Activated naive CD4-positive, alpha-beta T cell treated with Interleukin-2 at 50 U/mL for 16 hours (primary cell): ENCODE data around the gene NFIA.

Source experiments
- DNase-seq: peaks from one replicate; pipeline ENCODE4 v3.0.0-alpha.2; 2020

The NFIA gene

DNA sequence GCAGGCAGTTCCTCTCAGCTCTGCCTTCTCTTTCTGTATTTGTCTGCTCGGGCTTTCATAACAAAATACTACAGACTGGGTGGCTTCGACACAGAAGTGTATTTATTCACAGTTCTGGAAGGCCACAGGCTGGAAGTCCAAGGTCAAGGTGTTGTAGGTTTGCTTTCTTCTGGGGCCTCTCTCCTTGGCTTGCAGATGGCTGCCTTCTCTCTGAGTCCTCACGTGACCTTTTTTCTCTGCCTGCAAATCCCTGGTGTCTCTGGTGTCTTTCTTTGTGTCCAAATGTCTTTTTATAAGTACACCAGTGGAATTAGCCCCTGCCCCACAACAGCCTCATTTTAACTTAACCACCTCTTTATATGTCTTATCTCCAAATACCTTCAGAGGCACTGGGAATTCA, 392.6 kb downstream of the NFIA start:
- no peak for DNase-seq

GRCh38 chr1:61477301-61477700, 394.9 kb downstream of the NFIA start:
- DNase-seq, result no peak

- no peak for DNase-seq
These were observed 398.0 kb downstream of the NFIA start for GRCh38 chr1:61480273-61480935.

DNA sequence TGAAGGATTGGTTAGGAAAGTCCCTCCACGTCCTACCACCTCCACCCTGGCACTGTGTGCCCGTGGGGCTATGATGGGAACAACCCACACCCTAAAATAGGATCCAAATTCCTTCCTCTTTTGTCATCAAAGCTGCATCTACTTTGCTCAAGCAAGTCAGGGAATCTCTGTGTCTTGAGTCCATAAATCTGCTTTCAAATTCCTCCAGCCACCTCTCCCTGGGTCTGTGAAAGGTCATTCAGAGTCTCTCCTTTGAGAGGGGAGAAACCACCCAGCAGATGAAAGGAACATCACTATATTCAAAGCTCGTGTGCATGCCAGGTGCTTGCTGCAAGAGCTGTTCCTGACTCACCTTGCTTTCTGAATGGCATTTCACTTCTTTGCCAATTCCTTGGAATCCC, 399.0 kb downstream of the NFIA start:
- DNase-seq, result no peak

DNA sequence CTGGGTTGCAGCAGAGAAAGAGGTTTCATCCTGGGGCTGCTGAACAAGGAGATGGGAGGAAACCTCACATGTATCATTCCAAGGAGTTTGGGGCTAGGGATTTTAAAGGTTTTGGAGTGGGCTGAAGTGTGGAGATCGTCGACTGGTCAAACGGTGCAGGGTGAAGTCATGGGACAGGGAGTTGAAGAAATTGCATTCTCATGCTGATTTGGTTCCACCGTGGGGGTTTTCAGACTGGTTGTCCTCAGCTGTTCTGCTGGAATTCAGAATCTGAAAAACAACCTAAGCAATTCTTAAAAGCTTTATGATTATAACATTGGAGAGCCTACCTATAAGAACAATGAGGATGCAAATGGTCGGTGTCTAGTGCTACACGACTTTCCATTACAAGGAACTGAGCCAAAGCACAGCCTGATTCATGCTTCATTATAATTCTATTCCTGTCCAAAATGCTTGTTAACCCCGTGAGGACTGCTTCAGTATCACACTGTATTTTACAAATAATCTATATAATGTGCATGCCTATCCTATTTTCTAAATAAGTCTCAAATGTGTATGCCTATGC, 399.9 kb downstream of the NFIA start:
- no peak for DNase-seq

DNA sequence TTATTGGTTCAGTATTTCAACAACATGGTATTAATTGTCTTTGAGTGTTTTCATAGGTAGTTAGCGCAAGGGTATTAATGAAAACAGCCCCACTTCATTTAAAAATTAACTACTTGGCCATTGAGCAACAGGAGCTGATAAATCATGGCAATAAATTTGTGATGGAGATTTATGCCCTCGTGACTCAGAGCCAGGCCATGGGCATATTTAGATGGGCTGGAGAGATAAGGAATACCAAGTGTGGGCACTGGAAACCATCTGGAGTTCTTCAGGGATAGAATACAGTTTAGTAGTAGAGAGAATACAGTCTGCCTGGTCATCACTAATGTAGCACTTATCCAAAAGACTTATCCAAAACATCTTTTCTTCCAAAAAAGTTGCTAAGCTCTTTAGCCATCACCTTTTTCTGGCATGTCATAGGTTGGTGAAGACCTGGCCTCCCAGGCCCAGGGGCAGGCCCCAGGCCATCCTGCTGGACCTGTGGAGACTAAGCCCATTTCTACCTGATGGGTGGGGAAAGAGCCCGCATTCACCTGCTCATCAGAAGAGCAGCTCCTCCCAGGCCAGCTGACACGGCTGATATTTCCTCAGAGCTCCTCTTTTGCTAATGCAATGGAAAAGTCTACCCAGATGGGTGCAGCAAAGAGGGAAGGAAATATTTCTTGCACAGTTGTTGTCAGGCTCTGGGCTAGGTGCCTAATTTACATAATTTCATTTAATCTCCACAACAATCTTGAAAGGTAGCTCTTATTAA, 404.6 kb downstream of the NFIA start:
- no peak for DNase-seq

- no peak for DNase-seq
These were observed 405.4 kb downstream of the NFIA start for GRCh38 chr1:61487801-61488200.

- no peak for DNase-seq
These were observed 408.6 kb downstream of the NFIA start for GRCh38 chr1:61490924-61491323.

- no peak for DNase-seq
These were observed 409.1 kb downstream of the NFIA start for GRCh38 chr1:61491497-61491896.

DNA sequence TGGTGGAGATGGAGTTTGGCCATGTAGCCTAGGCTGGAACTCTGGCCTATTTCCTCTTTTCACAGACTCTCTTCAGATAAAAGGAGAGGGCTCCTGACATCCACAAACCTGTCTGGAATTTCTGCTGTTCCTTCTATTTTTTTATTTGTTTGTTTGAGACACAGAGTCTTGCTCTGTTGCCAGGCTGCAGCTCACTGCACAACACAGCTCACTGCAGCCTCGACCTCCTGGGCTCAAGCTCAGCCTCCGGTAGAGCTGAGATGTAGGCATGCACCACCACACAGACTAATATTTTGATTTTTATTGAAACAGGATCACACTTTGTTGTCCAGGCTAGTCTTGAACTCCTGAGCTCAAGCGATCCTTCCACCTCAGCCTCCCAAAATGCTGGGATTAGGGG, 411.6 kb downstream of the NFIA start:
- no peak for DNase-seq

GRCh38 chr1:61496501-61496900, 414.1 kb downstream of the NFIA start:
- DNase-seq, result no peak

- no peak for DNase-seq
These were observed 414.7 kb downstream of the NFIA start for GRCh38 chr1:61497013-61497412.

DNA sequence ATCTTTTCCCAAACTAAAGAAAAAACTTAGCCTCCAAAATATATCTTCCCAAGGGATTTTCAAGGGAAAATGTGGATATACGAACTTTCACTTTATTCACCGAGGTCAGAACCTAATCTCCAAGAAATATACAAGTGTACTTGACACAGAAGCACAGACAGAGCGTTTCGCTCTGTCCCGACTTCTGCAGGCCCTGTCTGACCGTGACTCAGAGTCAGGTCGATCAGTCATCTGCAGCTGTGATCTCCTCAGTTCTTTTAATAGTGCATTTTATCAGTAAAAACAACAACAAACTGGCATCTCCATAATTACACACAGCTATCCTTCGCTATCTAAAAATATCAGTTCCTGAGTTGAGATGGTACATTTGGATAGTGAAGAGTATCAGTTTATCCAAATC, 416.0 kb downstream of the NFIA start:
- no peak for DNase-seq

- no peak for DNase-seq
These were observed 419.9 kb downstream of the NFIA start for GRCh38 chr1:61501971-61502916.

DNA sequence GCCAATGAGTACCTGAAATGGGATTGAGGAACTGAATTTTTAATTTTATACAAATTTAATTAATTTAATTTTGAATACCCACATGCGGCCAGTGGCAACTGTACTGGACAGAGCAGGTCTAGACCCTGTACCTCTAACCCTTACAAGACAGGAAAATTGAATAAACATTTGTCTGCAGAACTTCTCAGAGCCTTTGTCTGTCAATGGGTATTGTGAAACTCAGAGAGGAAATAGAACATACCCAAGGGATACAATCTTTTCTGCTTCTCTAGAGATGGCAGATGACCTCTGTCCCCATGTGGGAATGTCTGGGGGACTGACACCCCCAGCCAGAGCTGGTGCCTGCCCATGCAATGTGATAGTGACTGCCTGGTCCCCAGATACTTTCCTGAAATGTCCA, 421.9 kb downstream of the NFIA start:
- DNase-seq, result no peak

GRCh38 chr1:61504852-61505390, 422.6 kb downstream of the NFIA start:
- DNase-seq, result no peak

- DNase-seq, result no peak
These were observed 423.9 kb downstream of the NFIA start for GRCh38 chr1:61506236-61506635.

DNA sequence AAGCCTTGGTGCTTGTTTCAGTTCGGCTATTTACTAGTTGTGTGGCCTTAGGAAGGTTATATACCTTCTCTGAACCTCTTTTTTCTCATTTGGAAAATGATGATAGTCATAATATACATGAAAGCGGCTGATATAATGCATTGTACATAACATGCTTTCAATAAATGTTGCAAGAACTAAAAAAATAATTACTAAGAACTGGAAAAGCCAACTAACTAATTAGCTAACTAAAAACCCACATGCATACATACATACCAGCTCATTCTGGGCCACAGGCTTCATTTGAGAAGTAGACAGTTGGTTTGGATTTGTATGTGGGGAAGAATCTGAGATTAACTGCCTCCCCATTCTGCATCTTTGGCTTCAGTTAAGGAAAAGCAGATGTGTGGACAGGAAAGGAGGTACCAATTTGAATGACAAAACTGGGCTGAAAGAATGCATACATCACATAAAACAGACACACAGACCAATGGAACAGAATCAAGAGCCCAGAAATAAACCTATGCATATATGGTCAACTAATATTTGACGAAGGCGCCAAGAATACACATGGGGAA, 424.7 kb downstream of the NFIA start:
- no peak for DNase-seq
